HepG2 (cell line): Measurements from ENCODE around the gene FOXS1. TPM values are rescaled to one million over a fixed set of nuclear protein-coding genes. Genes with fewer than 3 reads are reported as not detected.

Source experiments
- ATAC-seq: fragments of 200-7000 bp; cut with Tn5 transposase; 3 replicates; pipeline ENCODE4 v1.9.1; 2020; ENCODE audit warnings: mild to moderate bottlenecking, moderate library complexity
- BruUV-seq: library from RNA; stranded (reverse); fragments of 400-500 nt; replicated peaks from 2 replicates; lab custom pipeline; 2021; lab: Mats Ljungman, UMichigan
- CTCF ChIA-PET: fragments of 300-600 bp; formaldehyde crosslinking; extraction: SDS; loops from one replicate; lab custom pipeline; 2021; ENCODE audit warnings: low total read pairs, inconsistent platforms, low intra/inter-chr PET ratio; lab: Yijun Ruan, JAX
- POLR2A ChIA-PET: fragments of 350-600 bp; sonication (Branson Sonifier 250); formaldehyde crosslinking; loops from one replicate; lab custom pipeline; 2020; ENCODE audit warnings: antibody characterized with exemption, inconsistent platforms; lab: Yijun Ruan, JAX
- DNase-seq: peaks from one replicate; pipeline ENCODE4 v3.0.0-alpha.2; 2015; ENCODE audit warnings: low spot score
- FAIRE-seq: peaks from 3 replicates; lab custom pipeline; 2011; peaks lifted over from hg19 to GRCh38; lab: Jason Lieb, UNC
- H2AFZ ChIP-seq: one replicate; pipeline ENCODE4 v1.6.1; 2011; ENCODE audit warnings: low read length, inconsistent platforms
- H3K27ac ChIP-seq: fragments of 300-600 bp; 3 replicates; pipeline ENCODE4 v1.8.0; 2011; ENCODE audit warnings: mixed run types, mild to moderate bottlenecking, mixed read lengths, low read length, inconsistent platforms; ENCODE audit not compliant: insufficient read depth; ENCODE audit errors: extremely low read length
- H3K27me3 ChIP-seq, 2 experiments: fragments of 200-600 bp in 1 of 2; 2 replicates in 1 of 2; 3 replicates in 1 of 2; pipeline versions ENCODE4 v1.6.0 to v1.8.0; 2011; ENCODE audit warnings: low read length in 2 of 2, mild to moderate bottlenecking in 2 of 2, moderate library complexity in 2 of 2, inconsistent platforms in 1 of 2; ENCODE audit not compliant: insufficient read depth in 2 of 2, control insufficient read depth in 1 of 2
- H3K36me3 ChIP-seq, 2 experiments: fragments of 200-600 bp in 1 of 2; replicated peaks in 1 of 2; 2 replicates in 1 of 2; 3 replicates in 1 of 2; pipeline versions ENCODE4 v1.5.1 to v1.8.0; 2011; ENCODE audit warnings: low read length in 2 of 2, inconsistent platforms in 1 of 2; ENCODE audit not compliant: insufficient read depth in 2 of 2, control insufficient read depth in 1 of 2
- H3K4me1 ChIP-seq: 2 replicates; pipeline ENCODE4 v1.5.1; 2012; ENCODE audit warnings: low read length, inconsistent platforms; ENCODE audit not compliant: insufficient read depth
- H3K4me2 ChIP-seq: 2 replicates; pipeline ENCODE4 v1.6.0; 2011; ENCODE audit warnings: low read depth, low read length, inconsistent platforms
- H3K4me3 ChIP-seq, 3 experiments: fragments of 200-600 bp in 1 of 3; sonication (generic), shearing (Covaris generic) in 1 of 3; replicated peaks in 1 of 3; 2 replicates each; pipeline ENCODE4 v1.5.1; 2011 to 2016; ENCODE audit warnings: low read length in 3 of 3, inconsistent platforms in 2 of 3, low read depth in 2 of 3, mild to moderate bottlenecking in 2 of 3, control low read depth in 1 of 3, mixed read lengths in 1 of 3; ENCODE audit not compliant: insufficient read depth in 1 of 3
- H3K79me2 ChIP-seq: one replicate; pipeline ENCODE4 v1.6.1; 2011; ENCODE audit warnings: low read length, inconsistent platforms; ENCODE audit not compliant: insufficient read depth
- H3K9ac ChIP-seq: 2 replicates; pipeline ENCODE4 v1.6.0; 2011; ENCODE audit warnings: mild to moderate bottlenecking, low read depth, low read length, inconsistent platforms; ENCODE audit not compliant: insufficient read depth
- H3K9me3 ChIP-seq: 2 replicates; pipeline ENCODE4 v1.5.1; 2012; ENCODE audit warnings: mild to moderate bottlenecking, low read length
- H4K20me1 ChIP-seq: 2 replicates; pipeline ENCODE4 v1.6.0; 2011; ENCODE audit warnings: inconsistent platforms, mild to moderate bottlenecking, low read length, moderate library complexity; ENCODE audit not compliant: insufficient read depth
- FOSL1 ChIP-seq: sonication (generic); formaldehyde crosslinking; IDR thresholded peaks from 2 replicates; pipeline ENCODE4 v1.9.0; 2021; ENCODE audit warnings: missing genetic modification reagents, borderline replicate concordance
- GLI4 ChIP-seq: sonication (generic); formaldehyde crosslinking; IDR thresholded peaks from 2 replicates; pipeline ENCODE4 v1.5.1; 2020; ENCODE audit warnings: missing genetic modification reagents, mild to moderate bottlenecking, moderate library complexity, borderline replicate concordance
- MED13 ChIP-seq: sonication (generic); formaldehyde crosslinking; IDR thresholded peaks from 2 replicates; pipeline ENCODE4 v1.5.0; 2020; ENCODE audit warnings: missing genetic modification reagents
- NFYC ChIP-seq: IDR thresholded peaks from 2 replicates; pipeline ENCODE4 v1.6.1; 2016; ENCODE audit warnings: missing genetic modification reagents, missing compliant biosample characterization
- NR2F2 ChIP-seq: IDR thresholded peaks from 2 replicates; pipeline ENCODE4 v1.6.1; 2012; ENCODE audit warnings: low read depth, inconsistent platforms, borderline replicate concordance
- ZC3H4 ChIP-seq: sonication (generic); formaldehyde crosslinking; IDR thresholded peaks from 2 replicates; pipeline ENCODE4 v1.4.0; 2020; ENCODE audit warnings: missing genetic modification reagents, borderline replicate concordance
- ZFP36 ChIP-seq: fragments of 150-350 bp; IDR thresholded peaks from 2 replicates; pipeline ENCODE4 v1.6.1; 2018; ENCODE audit warnings: borderline replicate concordance, low read length, low read depth; ENCODE audit not compliant: partially characterized antibody
- ZNF121 ChIP-seq: sonication (generic); formaldehyde crosslinking; IDR thresholded peaks from 2 replicates; pipeline ENCODE4 v1.5.0; 2020; ENCODE audit warnings: mild to moderate bottlenecking, missing genetic modification reagents
- ZNF326 ChIP-seq: sonication (generic); formaldehyde crosslinking; IDR thresholded peaks from 2 replicates; pipeline ENCODE4 v1.4.0; 2020; ENCODE audit warnings: missing genetic modification reagents, borderline replicate concordance
- ZNF773 ChIP-seq: sonication (generic); formaldehyde crosslinking; IDR thresholded peaks from 2 replicates; pipeline ENCODE4 v1.4.0; 2020; ENCODE audit warnings: missing genetic modification reagents, borderline replicate concordance
- WGBS: methylation state at CpG from one replicate; pipeline ENCODE4 v1.1.6; 2017; ENCODE audit warnings: low lambda C conversion rate; 5-methylcytosine and 5-hydroxymethylcytosine counted together
- in situ Hi-C: cut with HindIII; loops from 2 replicates; pipeline ENCODE4 v1.10.0; 2017; ENCODE audit warnings: low pct_unique_long_range_greater_than_20kb; ENCODE audit not compliant: extremely low pct_ligation_motif_present
- intact Hi-C: fragments of 100-400 bp; cut with micrococcal nuclease; formaldehyde crosslinking; loops from one replicate; pipeline ENCODE4 v1.10.0; 2022; ENCODE audit not compliant: unreplicated experiment
- polyA plus RNA-seq, 8 experiments: library from polyadenylated mRNA; depleted of rRNA in 3 of 8; stranded (reverse) in 7 of 8; unstranded in 1 of 8; fragments of >200 nt; fragmentation: Illumina TruSeq in 4 of 8; extraction: Trizol in 4 of 8; gene quantifications; 2 replicates each; pipeline versions ENCODE4 v1.2.1 to v1.2.3, GENCODE V29; 2011 to 2016; ENCODE audit warnings: low read depth in 4 of 8, missing spikeins in 1 of 8, mixed read lengths in 1 of 8; ENCODE audit not compliant: insufficient read depth in 1 of 8
- total RNA-seq, 5 experiments: library from RNA; depleted of rRNA; stranded (reverse); fragments of >200 nt; fragmentation: Illumina TruSeq; extraction: Trizol; gene quantifications; 2 replicates each; pipeline ENCODE4 v1.2.3, GENCODE V29; 2016; ENCODE audit warnings: low read depth in 1 of 5
- TF ChIP-seq, protein P1 (sequence below), 2 experiments: sonication (generic) in 1 of 2; formaldehyde crosslinking in 1 of 2; IDR thresholded peaks; 2 replicates each; pipeline versions ENCODE4 v1.4.0 to v1.6.1; 2018 to 2020; ENCODE audit warnings: missing genetic modification reagents in 2 of 2, borderline replicate concordance in 1 of 2, low read depth in 1 of 2, mild to moderate bottlenecking in 1 of 2, missing biosample characterization in 1 of 2
- TF ChIP-seq, protein P2 (sequence below): sonication (generic); formaldehyde crosslinking; IDR thresholded peaks from 2 replicates; pipeline ENCODE4 v1.8.1; 2023; ENCODE audit warnings: mild to moderate bottlenecking, inconsistent platforms, moderate library complexity, missing genetic modification reagents, borderline replicate concordance

The FOXS1 gene
- total and polyA plus RNA-seq, 2 of the 13 experiments (the other 11 are each of a cell fraction or from before 2014, with no cell fraction given): not detected

DNA sequence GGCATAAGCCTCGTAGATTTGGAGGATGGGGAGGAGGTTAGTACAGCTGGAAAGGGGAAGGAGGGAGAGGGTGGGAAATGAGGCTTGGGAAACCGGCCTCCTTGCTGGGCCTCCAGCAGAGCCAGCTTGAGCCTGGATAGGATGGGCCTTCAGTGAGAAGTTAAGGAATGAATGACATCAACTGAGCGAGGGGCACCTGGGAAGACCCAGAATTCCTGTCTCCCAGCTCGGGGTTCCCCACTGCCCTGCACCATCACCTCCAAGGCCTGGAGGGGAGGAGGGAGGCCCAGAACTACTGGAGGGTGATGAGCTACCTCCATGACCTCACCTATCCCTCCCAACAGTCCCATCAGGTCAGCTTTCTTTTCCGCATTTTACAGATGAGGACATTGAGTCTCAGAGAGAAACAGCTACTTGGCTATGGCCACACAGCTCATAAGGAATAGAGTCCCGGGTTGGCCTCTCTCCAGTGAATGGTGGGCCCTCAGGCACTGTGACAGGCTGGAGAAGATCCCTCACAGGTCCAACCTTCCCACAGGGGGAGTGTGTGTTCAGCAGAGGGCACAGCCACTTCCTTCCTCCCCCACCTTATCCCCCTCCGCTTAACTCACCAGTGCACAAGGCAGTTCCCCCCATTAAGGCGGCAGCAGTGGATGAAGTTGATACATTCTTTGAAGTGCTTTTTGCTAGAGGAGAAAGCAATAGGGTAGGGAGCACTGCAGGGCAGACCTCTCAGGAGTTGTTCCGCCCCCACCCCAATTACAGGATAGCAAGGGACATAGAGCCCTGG, 18.1 kb upstream of the FOXS1 start:
- in situ Hi-C loops: no loop called here
- no peak for FAIRE-seq

DNA sequence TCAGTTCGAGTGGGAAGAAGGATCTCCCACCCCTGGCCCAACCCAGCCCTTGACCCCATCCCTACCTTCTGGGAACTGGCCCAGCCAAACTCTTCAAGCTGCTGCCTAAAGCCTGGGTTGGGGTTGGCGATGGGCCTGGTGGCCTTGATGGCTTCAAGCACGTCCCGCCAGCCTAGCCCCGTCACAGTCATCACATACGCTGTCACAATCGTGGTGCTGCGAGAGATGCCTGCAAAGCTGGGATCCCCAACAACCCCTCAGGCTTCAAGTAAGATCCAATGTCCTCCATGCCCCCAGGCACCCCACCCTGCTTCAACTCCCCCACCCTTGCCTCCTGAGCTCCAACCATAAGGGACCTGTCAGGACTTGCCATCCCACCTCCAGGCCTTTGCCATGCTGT, 17.1 kb upstream of the FOXS1 start:
- H3K27ac ChIP-seq: no peak overlapping the region
- H3K9me3 ChIP-seq: no peaks in the 10 kb centered on the region
- TF ChIP-seq, protein P1, sequence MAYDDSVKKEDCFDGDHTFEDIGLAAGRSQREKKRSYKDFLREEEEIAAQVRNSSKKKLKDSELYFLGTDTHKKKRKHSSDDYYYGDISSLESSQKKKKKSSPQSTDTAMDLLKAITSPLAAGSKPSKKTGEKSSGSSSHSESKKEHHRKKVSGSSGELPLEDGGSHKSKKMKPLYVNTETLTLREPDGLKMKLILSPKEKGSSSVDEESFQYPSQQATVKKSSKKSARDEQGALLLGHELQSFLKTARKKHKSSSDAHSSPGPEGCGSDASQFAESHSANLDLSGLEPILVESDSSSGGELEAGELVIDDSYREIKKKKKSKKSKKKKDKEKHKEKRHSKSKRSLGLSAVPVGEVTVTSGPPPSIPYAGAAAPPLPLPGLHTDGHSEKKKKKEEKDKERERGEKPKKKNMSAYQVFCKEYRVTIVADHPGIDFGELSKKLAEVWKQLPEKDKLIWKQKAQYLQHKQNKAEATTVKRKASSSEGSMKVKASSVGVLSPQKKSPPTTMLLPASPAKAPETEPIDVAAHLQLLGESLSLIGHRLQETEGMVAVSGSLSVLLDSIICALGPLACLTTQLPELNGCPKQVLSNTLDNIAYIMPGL (CRISPR knock-in tag; IDR thresholded peaks at IDR 0.05; ENCODE audit: borderline replicate concordance in 1 of 2, low read depth in 1 of 2): no peak
- 0 out of 2 replicates have a peak, but pooled peaks have one; percentile 14 for TF ChIP-seq MED13
- TF ChIP-seq FOSL1 (CRISPR knock-in tag): 0 out of 2 replicates have a peak, but pooled peaks have one; percentile 7
- ChIA-PET CTCF (interaction anchor here (1.6 kb wide), 1 partner anchor 10 kb away, joined by 3 read pairs; no protein-coding TSS in a partner anchor), POLR2A (no interaction called here)
- H3K4me2 ChIP-seq: no peak overlapping the region
- 78% methylated on average over 8 of the region's 8 CpGs for WGBS
- intact Hi-C loops: no loop called here
- in situ Hi-C loops: no loop called here
- no peaks in the 10 kb centered on the region for H3K36me3 ChIP-seq
- H3K4me3 ChIP-seq: no peak overlapping the region
- no peaks in the 10 kb centered on the region for H3K79me2 ChIP-seq
- no peak for FAIRE-seq
- peaks cover 7 to 47% of the 10 kb centered on the region in 2 experiments; a peak in 4 of 5 replicates for H3K27me3 ChIP-seq
- H4K20me1 ChIP-seq: no peaks in the 10 kb centered on the region
- DNase-seq: no peak
- H3K9ac ChIP-seq: no peak overlapping the region
- H2AFZ ChIP-seq: no peak overlapping the region
- ATAC-seq: no peak
- H3K4me1 ChIP-seq: peaks cover 15% of the 10 kb centered on the region
- no TSS peak for BruUV-seq

More for the DNA sequence above, 18.1 kb upstream of the FOXS1 start:
- DNase-seq (no peak), ATAC-seq (no peak)
- H3K9ac ChIP-seq: no peak overlapping the region
- no peak for TF ChIP-seq NFYC (CRISPR knock-in tag)
- TF ChIP-seq GLI4 (CRISPR knock-in tag): no peak
- no peak for TF ChIP-seq ZNF121 (CRISPR knock-in tag)
- no peak for TF ChIP-seq NR2F2
- TF ChIP-seq ZC3H4 (CRISPR knock-in tag): no peak
- TF ChIP-seq, protein P2, sequence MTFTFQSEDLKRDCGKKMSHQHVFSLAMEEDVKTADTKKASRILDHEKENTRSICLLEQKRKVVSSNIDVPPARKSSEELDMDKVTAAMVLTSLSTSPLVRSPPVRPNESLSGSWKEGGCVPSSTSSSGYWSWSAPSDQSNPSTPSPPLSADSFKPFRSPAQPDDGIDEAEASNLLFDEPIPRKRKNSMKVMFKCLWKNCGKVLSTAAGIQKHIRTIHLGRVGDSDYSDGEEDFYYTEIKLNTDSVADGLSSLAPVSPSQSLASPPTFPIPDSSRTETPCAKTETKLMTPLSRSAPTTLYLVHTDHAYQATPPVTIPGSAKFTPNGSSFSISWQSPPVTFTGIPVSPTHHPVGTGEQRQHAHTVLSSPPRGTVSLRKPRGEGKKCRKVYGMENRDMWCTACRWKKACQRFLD (CRISPR knock-in tag): no peak
- no peak for TF ChIP-seq ZNF773 (CRISPR knock-in tag)
- TF ChIP-seq ZNF326 (CRISPR knock-in tag): no peak
- TF ChIP-seq ZFP36: no peak
- WGBS: 55% methylated on average over 9 of the region's 9 CpGs
- CTCF ChIA-PET: no interaction called here
- no peak overlapping the region for H3K4me2 ChIP-seq
- no peaks in the 10 kb centered on the region for H3K9me3 ChIP-seq
- no TSS peak for BruUV-seq
- POLR2A ChIA-PET: no interaction called here
- peaks cover 15% of the 10 kb centered on the region for H3K4me1 ChIP-seq
- H3K27me3 ChIP-seq: peaks cover 3 to 42% of the 10 kb centered on the region in 2 experiments; a peak in 4 of 5 replicates
- no peaks in the 10 kb centered on the region for H3K79me2 ChIP-seq
- no peaks in the 10 kb centered on the region for H4K20me1 ChIP-seq
- no peak overlapping the region for H2AFZ ChIP-seq
- intact Hi-C loops: no loop called here
- H3K36me3 ChIP-seq: no peaks in the 10 kb centered on the region
- no peak overlapping the region for H3K4me3 ChIP-seq
- H3K27ac ChIP-seq: no peak overlapping the region
